ENCODE measurements around the gene CHD5.
"Not testable (repeated sequence)": the region's sequence is repeated elsewhere in the genome, so short reads cannot be mapped to it uniquely, and the experiment has no call there.

The CHD5 gene

GRCh38 chr1:6080469-6080868, 99.7 kb downstream of the CHD5 start:
- peak; percentile 87 for DNase-seq

GRCh38 chr1:6077919-6078318, 102.2 kb downstream of the CHD5 start:
- DNase-seq = no peak

- DNase-seq = no peak
Observed at GRCh38 chr1:6077506-6077905, 102.6 kb downstream of the CHD5 start.

GRCh38 chr1:6077061-6077460, 103.1 kb downstream of the CHD5 start:
- DNase-seq = not testable (repeated sequence)

- no peak for DNase-seq
Observed at GRCh38 chr1:6075748-6076147, 104.4 kb downstream of the CHD5 start.

GRCh38 chr1:6074192-6074901, 105.8 kb downstream of the CHD5 start:
- DNase-seq = no peak

GRCh38 chr1:6073480-6074053, 106.6 kb downstream of the CHD5 start:
- DNase-seq = no peak

GRCh38 chr1:6072774-6073479, 107.2 kb downstream of the CHD5 start:
- DNase-seq = no peak

- DNase-seq = no peak
Observed at GRCh38 chr1:6071219-6071618, 108.9 kb downstream of the CHD5 start.

GRCh38 chr1:6070450-6070974, 109.6 kb downstream of the CHD5 start:
- DNase-seq = no peak

GRCh38 chr1:6069573-6069972, 110.5 kb downstream of the CHD5 start:
- no peak for DNase-seq

- no peak for DNase-seq
Observed at GRCh38 chr1:6068932-6069331, 111.2 kb downstream of the CHD5 start.

- DNase-seq = no peak
Observed at GRCh38 chr1:6068073-6068472, 112.0 kb downstream of the CHD5 start.

- no peak for DNase-seq
Observed at GRCh38 chr1:6066680-6067079, 113.4 kb downstream of the CHD5 start.

GRCh38 chr1:6065093-6065858, 114.8 kb downstream of the CHD5 start:
- peak; percentile 66 for DNase-seq

GRCh38 chr1:6063532-6064053, 116.5 kb downstream of the CHD5 start:
- DNase-seq = not testable (repeated sequence)

GRCh38 chr1:6062670-6063069, 117.5 kb downstream of the CHD5 start:
- DNase-seq = no peak

GRCh38 chr1:6059866-6060265, 120.3 kb downstream of the CHD5 start:
- DNase-seq = no peak

GRCh38 chr1:6057170-6057845, 122.8 kb downstream of the CHD5 start:
- no peak for DNase-seq

- no peak for DNase-seq
Observed at GRCh38 chr1:6056572-6056948, 123.6 kb downstream of the CHD5 start.

- no peak for DNase-seq
Observed at GRCh38 chr1:6054596-6054995, 125.5 kb downstream of the CHD5 start.

GRCh38 chr1:6053206-6053546, 126.9 kb downstream of the CHD5 start:
- DNase-seq = no peak

Data from NCI-H1092 (cell line).